A673 (cell line): ENCODE data around the gene ABCA4. TPM values are rescaled to one million over a fixed set of nuclear protein-coding genes. Genes with fewer than 3 reads are reported as not detected.

Experiments
- BruUV-seq: library from RNA; stranded (reverse); fragments of 400-500 nt; replicated peaks from 2 replicates; lab custom pipeline; 2021; lab: Mats Ljungman, UMichigan
- CTCF ChIA-PET: fragments of 300-600 bp; sonication (Branson Sonifier 250); formaldehyde crosslinking; loops from one replicate; lab custom pipeline; 2022; ENCODE audit warnings: antibody characterized with exemption; lab: Charles Lee
- POLR2A ChIA-PET: fragments of 300-600 bp; sonication (Branson Sonifier 250); formaldehyde crosslinking; loops from one replicate; lab custom pipeline; 2022; ENCODE audit warnings: antibody characterized with exemption; ENCODE audit not compliant: low non-redundant PET; lab: Charles Lee
- DNase-seq: peaks from one replicate; pipeline ENCODE4 v3.0.0-alpha.2; 2015; ENCODE audit warnings: low spot score
- H3K27ac ChIP-seq: fragments of 200-600 bp; sonication (generic); 2 replicates; pipeline ENCODE4 v1.5.1; 2016; ENCODE audit warnings: mixed run types, low read depth, mild to moderate bottlenecking, mixed read lengths, antibody characterized with exemption, low read length; ENCODE audit not compliant: poor library complexity, severe bottlenecking
- H3K27me3 ChIP-seq: fragments of 200-600 bp; sonication (generic); replicated peaks from 2 replicates; pipeline ENCODE4 v1.6.1; 2017; ENCODE audit warnings: mixed run types, low read depth, mild to moderate bottlenecking, mixed read lengths, antibody characterized with exemption, low read length; ENCODE audit not compliant: insufficient read depth, poor library complexity
- H3K36me3 ChIP-seq: fragments of 200-600 bp; sonication (generic); 2 replicates; pipeline ENCODE4 v1.6.1; 2016; ENCODE audit warnings: mixed run types, mild to moderate bottlenecking, mixed read lengths, antibody characterized with exemption, low read length; ENCODE audit not compliant: insufficient read depth, poor library complexity, severe bottlenecking
- H3K4me1 ChIP-seq: fragments of 200-600 bp; sonication (generic); 2 replicates; pipeline ENCODE4 v1.6.1; 2017; ENCODE audit warnings: mixed run types, mild to moderate bottlenecking, mixed read lengths, antibody characterized with exemption, low read length; ENCODE audit not compliant: insufficient read depth, poor library complexity, severe bottlenecking
- H3K4me3 ChIP-seq: fragments of 200-600 bp; sonication (generic); 2 replicates; pipeline ENCODE4 v1.5.1; 2016; ENCODE audit warnings: low read depth, mixed run types, mild to moderate bottlenecking, mixed read lengths, low read length; ENCODE audit not compliant: poor library complexity, severe bottlenecking
- H3K9me3 ChIP-seq: fragments of 200-600 bp; sonication (generic); 2 replicates; pipeline ENCODE4 v1.6.1; 2016; ENCODE audit warnings: mixed run types, low read depth, mild to moderate bottlenecking, mixed read lengths, antibody characterized with exemption, low read length; ENCODE audit not compliant: poor library complexity, severe bottlenecking
- CTCF ChIP-seq: fragments of 300-800, 200-600 bp; sonication (generic); conservative IDR thresholded peaks from 2 replicates; pipeline ENCODE4 v1.5.1; 2017; ENCODE audit warnings: low read depth, mild to moderate bottlenecking, antibody characterized with exemption, low read length, moderate library complexity, mixed read lengths
- EZH2 ChIP-seq: fragments of 200-600 bp; sonication (generic); IDR thresholded peaks from 2 replicates; pipeline ENCODE4 v1.6.1; 2017; ENCODE audit warnings: borderline replicate concordance, low read depth, mild to moderate bottlenecking, mixed read lengths, antibody characterized with exemption, low read length; ENCODE audit not compliant: poor library complexity, severe bottlenecking
- intact Hi-C: fragments of 100-400 bp; cut with micrococcal nuclease; formaldehyde crosslinking; loops from one replicate; pipeline ENCODE4 v1.10.0; 2022; ENCODE audit not compliant: unreplicated experiment
- total RNA-seq: library from RNA; stranded (reverse); gene quantifications from 2 replicates; pipeline ENCODE4 v1.2.3, GENCODE V29; 2021

Gene ABCA4
- total RNA-seq, 1 experiment from 2014 or later: 0.09 TPM

GRCh38 chr1:94056996-94057395, 64.0 kb downstream of the ABCA4 start:
- POLR2A ChIA-PET: no interaction called here
- H3K4me1 ChIP-seq: peaks cover 6% of the 10 kb centered on the region
- H3K4me3 ChIP-seq: no peak overlapping the region
- no peak for DNase-seq
- TF ChIP-seq CTCF: no peak
- TF ChIP-seq EZH2: no peak
- no peaks in the 10 kb centered on the region for H3K36me3 ChIP-seq
- no peaks in the 10 kb centered on the region for H3K27me3 ChIP-seq
- no peaks in the 10 kb centered on the region for H3K9me3 ChIP-seq
- BruUV-seq: no TSS peak
- intact Hi-C loops: no loop called here
- no peak overlapping the region for H3K27ac ChIP-seq
- CTCF ChIA-PET: no interaction called here

GRCh38 chr1:94056171-94056570, 64.8 kb downstream of the ABCA4 start:
- no peaks in the 10 kb centered on the region for H3K27me3 ChIP-seq
- no peaks in the 10 kb centered on the region for H3K9me3 ChIP-seq
- H3K36me3 ChIP-seq: no peaks in the 10 kb centered on the region
- TF ChIP-seq EZH2: no peak
- no peak for TF ChIP-seq CTCF
- H3K4me3 ChIP-seq: no peak overlapping the region
- no TSS peak for BruUV-seq
- no peak for DNase-seq
- intact Hi-C loops: no loop called here
- H3K4me1 ChIP-seq: peaks cover 6% of the 10 kb centered on the region
- CTCF ChIA-PET: no interaction called here
- H3K27ac ChIP-seq: no peak overlapping the region
- POLR2A ChIA-PET: no interaction called here

- DNase-seq: no peak
- H3K27me3 ChIP-seq: no peaks in the 10 kb centered on the region
- CTCF ChIA-PET: interaction anchor here (0.5 kb wide), 1 partner anchor 14 kb away, joined by 8 read pairs; no protein-coding TSS in a partner anchor
- intact Hi-C loops: no loop called here
- BruUV-seq: no TSS peak
- TF ChIP-seq EZH2 (no peak), CTCF (no peak)
- no peak overlapping the region for H3K27ac ChIP-seq
- H3K36me3 ChIP-seq: no peaks in the 10 kb centered on the region
- POLR2A ChIA-PET: no interaction called here
- H3K9me3 ChIP-seq: no peaks in the 10 kb centered on the region
- no peak overlapping the region for H3K4me3 ChIP-seq
- peaks cover 6% of the 10 kb centered on the region for H3K4me1 ChIP-seq
Observed at GRCh38 chr1:94055459-94056122, 65.4 kb downstream of the ABCA4 start.
